Trophoblast cell (in vitro differentiated cells and primary cell): ENCODE results near the gene CEP41.
A peak's percentile ranks its signal among the peaks of the same experiment; 100 is the strongest.

Source experiments
- DNase-seq, 2 donors: peaks; one replicate each; pipeline ENCODE4 v3.0.0-alpha.2; 2016
- H2AFZ ChIP-seq: 2 replicates; pipeline ENCODE4 v1.6.1; 2013; ENCODE audit warnings: low read length, moderate library complexity, mild to moderate bottlenecking; ENCODE audit not compliant: insufficient read depth, poor library complexity
- H2AK5ac ChIP-seq: 2 replicates; pipeline ENCODE4 v1.6.1; 2013; ENCODE audit warnings: mild to moderate bottlenecking, low read length
- H2BK120ac ChIP-seq: 2 replicates; pipeline ENCODE4 v1.6.1; 2013; ENCODE audit warnings: low read length, mild to moderate bottlenecking, moderate library complexity; ENCODE audit not compliant: insufficient read depth, poor library complexity
- H2BK12ac ChIP-seq: 2 replicates; pipeline ENCODE4 v1.6.1; 2013; ENCODE audit warnings: mild to moderate bottlenecking, low read length, moderate library complexity
- H2BK5ac ChIP-seq: 2 replicates; pipeline ENCODE4 v1.6.1; 2013; ENCODE audit warnings: low read length, low read depth, moderate library complexity, mild to moderate bottlenecking; ENCODE audit not compliant: poor library complexity
- H3K14ac ChIP-seq: 2 replicates; pipeline ENCODE4 v1.6.1; 2013; ENCODE audit warnings: mild to moderate bottlenecking, low read length
- H3K18ac ChIP-seq: 2 replicates; pipeline ENCODE4 v1.6.1; 2013; ENCODE audit warnings: mild to moderate bottlenecking, low read length
- H3K23ac ChIP-seq: 2 replicates; pipeline ENCODE4 v1.6.1; 2013; ENCODE audit warnings: low read length
- H3K27ac ChIP-seq: 2 replicates; pipeline ENCODE4 v1.5.1; 2013; ENCODE audit warnings: low read depth, mild to moderate bottlenecking, inconsistent platforms, low read length, moderate library complexity
- H3K27me3 ChIP-seq: 2 replicates; pipeline ENCODE4 v1.6.1; 2013; ENCODE audit warnings: inconsistent platforms, mild to moderate bottlenecking, low read length, moderate library complexity; ENCODE audit not compliant: insufficient read depth
- H3K36me3 ChIP-seq, 2 experiments: 1 replicate in 1 of 2; 2 replicates in 1 of 2; pipeline ENCODE4 v1.6.1; 2013; ENCODE audit warnings: low read length in 2 of 2, mild to moderate bottlenecking in 2 of 2, moderate library complexity in 1 of 2; ENCODE audit not compliant: insufficient read depth in 2 of 2, control insufficient read depth in 1 of 2
- H3K4ac ChIP-seq: 2 replicates; pipeline ENCODE4 v1.6.1; 2013; ENCODE audit warnings: low read depth, mild to moderate bottlenecking, low read length, moderate library complexity
- H3K4me1 ChIP-seq, 2 experiments: 1 replicate in 1 of 2; 2 replicates in 1 of 2; pipeline ENCODE4 v1.6.1; 2013; ENCODE audit warnings: low read length in 2 of 2, mild to moderate bottlenecking in 2 of 2, moderate library complexity in 1 of 2; ENCODE audit not compliant: insufficient read depth in 2 of 2, control insufficient read depth in 1 of 2
- H3K4me2 ChIP-seq: 2 replicates; pipeline ENCODE4 v1.6.1; 2013; ENCODE audit warnings: inconsistent platforms, mild to moderate bottlenecking, low read length, moderate library complexity
- H3K4me3 ChIP-seq: 2 replicates; pipeline ENCODE4 v1.5.1; 2013; ENCODE audit warnings: mild to moderate bottlenecking, low read depth, low read length, inconsistent platforms
- H3K79me1 ChIP-seq: one replicate; pipeline ENCODE4 v1.6.1; 2013; ENCODE audit warnings: low read length
- H3K79me2 ChIP-seq: 2 replicates; pipeline ENCODE4 v1.6.1; 2013; ENCODE audit warnings: low read length, mild to moderate bottlenecking; ENCODE audit not compliant: control insufficient read depth, insufficient read depth, poor library complexity
- H3K9ac ChIP-seq: 2 replicates; pipeline ENCODE4 v1.6.1; 2013; ENCODE audit warnings: mild to moderate bottlenecking, low read length
- H3K9me3 ChIP-seq: 2 replicates; pipeline ENCODE4 v1.6.1; 2013; ENCODE audit warnings: low read depth, mild to moderate bottlenecking, control low read depth, inconsistent platforms, low read length; ENCODE audit not compliant: insufficient read depth
- H4K12ac ChIP-seq: 2 replicates; pipeline ENCODE4 v1.6.1; 2013; ENCODE audit warnings: low read depth, mild to moderate bottlenecking, low read length, moderate library complexity
- H4K8ac ChIP-seq: 2 replicates; pipeline ENCODE4 v1.6.1; 2013; ENCODE audit warnings: low read depth, mild to moderate bottlenecking, low read length, moderate library complexity
- H4K91ac ChIP-seq: one replicate; pipeline ENCODE4 v1.6.1; 2013; ENCODE audit warnings: low read depth, mild to moderate bottlenecking, low read length, moderate library complexity
- WGBS: extraction: QIAGEN DNeasy Blood & Tissue Kit; methylation state at CpG from one replicate; pipeline ENCODE4 v1.1.7; 2013; ENCODE audit warnings: missing lambda C conversion rate; ENCODE audit not compliant: insufficient read length, insufficient coverage; ENCODE audit errors: extremely low coverage; 5-methylcytosine and 5-hydroxymethylcytosine counted together

The CEP41 gene

GRCh38 chr7:130379921-130380860 is 60.6 kb downstream of the CEP41 start, which contains the start of gene CPA1:
TSS of gene CPA1 (plus strand) at chr7:130380494. CDS start at chr7:130380521, 27 bp downstream.
- Histone ChIP-seq H3K9ac (no peak within 1 kb of the TSS), H3K23ac (no peak within 1 kb of the TSS), H4K91ac (peak within 1 kb of the TSS; percentile 79), H3K27ac (no peak within 1 kb of the TSS), H3K79me2 (no peaks in the 10 kb centered on the region), H4K8ac (peak within 1 kb of the TSS; percentile 23), H2AFZ (peak within 1 kb of the TSS; percentile 8), H3K79me1 (peaks cover 14% of the 10 kb centered on the region), H4K12ac (no peak within 1 kb of the TSS), H2BK120ac (peak within 1 kb of the TSS; percentile 9), H3K4me1 (peaks cover 9 to 18% of the 10 kb centered on the region in 2 experiments), H2BK5ac (peak within 1 kb of the TSS; percentile 18), H3K18ac (peak within 1 kb of the TSS; percentile 21), H3K14ac (peak within 1 kb of the TSS; percentile 68), H3K4ac (no peak within 1 kb of the TSS), H2AK5ac (peak within 1 kb of the TSS; percentile 74), H3K4me2 (no peak within 1 kb of the TSS), H3K9me3 (peaks cover 16% of the 10 kb centered on the region), H3K27me3 (no peaks in the 10 kb centered on the region), H3K4me3 (no peak within 1 kb of the TSS), H2BK12ac (peak within 1 kb of the TSS; percentile 85), H3K36me3 (no peaks in the 10 kb centered on the region)
- no peak for DNase-seq
- WGBS, result no CpG with 5 or more reads among the region's 20 CpGs

- peak overlapping the region; percentile 79 for H4K91ac ChIP-seq
Measured at GRCh38 chr7:130379532-130379920, 61.3 kb downstream of the CEP41 start.

GRCh38 chr7:130379019-130379418 is 61.8 kb downstream of the CEP41 start:
- Histone ChIP-seq H4K91ac (peak overlapping the region; percentile 79), H3K4ac (no peak overlapping the region), H2BK12ac (peak overlapping the region; percentile 85), H2BK120ac (peak overlapping the region; percentile 40), H4K12ac (no peak overlapping the region), H3K79me2 (peaks cover 6% of the 10 kb centered on the region), H3K4me2 (no peak overlapping the region), H3K9me3 (peaks cover 16% of the 10 kb centered on the region), H4K8ac (peak overlapping the region; percentile 8), H3K27ac (no peak overlapping the region), H3K23ac (no peak overlapping the region), H3K18ac (no peak overlapping the region), H3K14ac (peak overlapping the region; percentile 18), H3K4me3 (no peak overlapping the region), H2AFZ (no peak overlapping the region), H2AK5ac (peak overlapping the region; percentile 74), H3K36me3 (no peaks in the 10 kb centered on the region), H2BK5ac (no peak overlapping the region), H3K79me1 (peaks cover 26% of the 10 kb centered on the region), H3K9ac (no peak overlapping the region), H3K4me1 (peaks cover 15 to 24% of the 10 kb centered on the region in 2 experiments), H3K27me3 (no peaks in the 10 kb centered on the region)
- DNase-seq, result no peak
- no CpG with 5 or more reads among the region's 7 CpGs for WGBS

More at GRCh38 chr7:130379532-130379920, 61.3 kb downstream of the CEP41 start:
- Histone ChIP-seq H4K12ac (no peak overlapping the region), H3K9me3 (peaks cover 16% of the 10 kb centered on the region), H2BK5ac (peak overlapping the region; percentile 18), H3K14ac (peak overlapping the region; percentile 68), H3K27ac (no peak overlapping the region), H3K36me3 (no peaks in the 10 kb centered on the region), H2BK120ac (peak overlapping the region; percentile 9), H2AK5ac (peak overlapping the region; percentile 52), H3K79me1 (peaks cover 21% of the 10 kb centered on the region), H2BK12ac (peak overlapping the region; percentile 85), H3K27me3 (no peaks in the 10 kb centered on the region), H3K4ac (no peak overlapping the region), H3K23ac (no peak overlapping the region), H3K79me2 (peaks cover under 1% of the 10 kb centered on the region), H3K4me2 (no peak overlapping the region), H3K4me1 (peaks cover 10 to 19% of the 10 kb centered on the region in 2 experiments), H3K18ac (peak overlapping the region; percentile 21), H3K4me3 (no peak overlapping the region), H3K9ac (no peak overlapping the region), H4K8ac (peak overlapping the region; percentile 23), H2AFZ (no peak overlapping the region)
- DNase-seq, result no peak
- no CpG with 5 or more reads among the region's 10 CpGs for WGBS

GRCh38 chr7:130377178-130377577 is 63.6 kb downstream of the CEP41 start:
- no peak overlapping the region for H2BK120ac ChIP-seq
- H4K91ac ChIP-seq, result no peak overlapping the region
- no peak for DNase-seq
- H3K9ac ChIP-seq, result no peak overlapping the region
- no peak overlapping the region for H4K8ac ChIP-seq
- H3K4me1 ChIP-seq, result peaks cover 23 to 37% of the 10 kb centered on the region in 2 experiments
- WGBS, result no CpG with 5 or more reads among the region's 6 CpGs
- H3K4me3 ChIP-seq, result no peak overlapping the region
- H3K4ac ChIP-seq, result no peak overlapping the region
- H3K27ac ChIP-seq, result no peak overlapping the region
- no peak overlapping the region for H3K23ac ChIP-seq
- H3K4me2 ChIP-seq, result no peak overlapping the region
- no peak overlapping the region for H2AK5ac ChIP-seq
- no peak overlapping the region for H3K14ac ChIP-seq
- no peak overlapping the region for H3K18ac ChIP-seq
- H2BK12ac ChIP-seq, result no peak overlapping the region
- H4K12ac ChIP-seq, result no peak overlapping the region
- H3K79me1 ChIP-seq, result peaks cover 40% of the 10 kb centered on the region
- peaks cover 14% of the 10 kb centered on the region for H3K9me3 ChIP-seq
- no peak overlapping the region for H2AFZ ChIP-seq
- no peaks in the 10 kb centered on the region for H3K27me3 ChIP-seq
- H2BK5ac ChIP-seq, result no peak overlapping the region
- H3K79me2 ChIP-seq, result peaks cover 11% of the 10 kb centered on the region
- H3K36me3 ChIP-seq, result no peaks in the 10 kb centered on the region
